Hematopoietic multipotent progenitor cell treated with erythropoietin and hydrocortisone succinate and interleukin-3 and kit ligand, for 4 days (in vitro differentiated cells): Measurements from ENCODE around the gene RPS10.

Experiments
- DNase-seq: peaks from one replicate; pipeline ENCODE4 v3.0.0-alpha.2; 2015

Gene RPS10

GRCh38 chr6:34425498-34426410, at the start of gene RPS10:
RPS10 (minus strand) TSS chr6:34426069; CDS start chr6:34425221, 848 bp downstream.
- peak; percentile 96 for DNase-seq

GRCh38 chr6:34475238-34475682, 49.4 kb upstream of the RPS10 start:
- DNase-seq: no peak

GRCh38 chr6:34474754-34475153, 48.9 kb upstream of the RPS10 start:
- no peak for DNase-seq

GRCh38 chr6:34473967-34474366, 48.1 kb upstream of the RPS10 start:
- no peak for DNase-seq

- DNase-seq: no peak
Measured at GRCh38 chr6:34472425-34472824, 46.6 kb upstream of the RPS10 start.

- no peak for DNase-seq
Measured at GRCh38 chr6:34469499-34469898, 43.6 kb upstream of the RPS10 start.

GRCh38 chr6:34468378-34468892, 42.6 kb upstream of the RPS10 start:
- DNase-seq: no peak

- no peak for DNase-seq
Measured at GRCh38 chr6:34466242-34467185, 40.6 kb upstream of the RPS10 start.

- DNase-seq: peak; percentile 57
Measured at GRCh38 chr6:34465531-34466241, 39.8 kb upstream of the RPS10 start, which contains the start of gene PACSIN1. PACSIN1 (plus strand) TSS chr6:34466076; CDS start chr6:34526306, 60,230 bp downstream.

- DNase-seq: no peak
Measured at GRCh38 chr6:34463849-34464248, 38.0 kb upstream of the RPS10 start.

- DNase-seq: no peak
Measured at GRCh38 chr6:34463299-34463698, 37.4 kb upstream of the RPS10 start.

- peak; percentile 44 for DNase-seq
Measured at GRCh38 chr6:34462551-34462971, 36.7 kb upstream of the RPS10 start.

- no peak for DNase-seq
Measured at GRCh38 chr6:34462010-34462409, 36.1 kb upstream of the RPS10 start.

- DNase-seq: no peak
Measured at GRCh38 chr6:34460796-34461507, 35.1 kb upstream of the RPS10 start.

- peak; percentile 79 for DNase-seq
Measured at GRCh38 chr6:34459899-34460593, 34.2 kb upstream of the RPS10 start.

- DNase-seq: peak; percentile 28
Measured at GRCh38 chr6:34457742-34458735, 32.2 kb upstream of the RPS10 start.

- DNase-seq: peak; percentile 58
Measured at GRCh38 chr6:34457382-34457741, 31.5 kb upstream of the RPS10 start.

- peak; percentile 27 for DNase-seq
Measured at GRCh38 chr6:34455831-34456230, 30.0 kb upstream of the RPS10 start.

GRCh38 chr6:34451192-34451591, 25.3 kb upstream of the RPS10 start:
- no peak for DNase-seq

GRCh38 chr6:34447910-34448309, 22.0 kb upstream of the RPS10 start:
- DNase-seq: no peak
